22Rv1 (cell line): ENCODE measurements around the gene KITLG.

Experiments used
- H3K27ac ChIP-seq: fragments of 450-650 bp; 2 replicates; pipeline ENCODE4 v1.5.1; 2017
- CTCF ChIP-seq: fragments of 450-650 bp; IDR thresholded peaks from 2 replicates; pipeline ENCODE4 v1.5.1; 2017; ENCODE audit warnings: mild to moderate bottlenecking
- ZFX ChIP-seq: fragments of 450-650 bp; IDR thresholded peaks from 2 replicates; pipeline ENCODE4 v1.6.1; 2017; ENCODE audit warnings: antibody characterized with exemption, borderline replicate concordance

Gene KITLG

GRCh38 chr12:88570103-88570502, 10.2 kb downstream of the KITLG start:
- no peak for TF ChIP-seq CTCF
- no peak for TF ChIP-seq ZFX
- no peak overlapping the region for H3K27ac ChIP-seq

GRCh38 chr12:88566430-88566829, 13.8 kb downstream of the KITLG start:
- H3K27ac ChIP-seq, result no peak overlapping the region
- no peak for TF ChIP-seq ZFX
- TF ChIP-seq CTCF, result no peak

- no peak overlapping the region for H3K27ac ChIP-seq
- TF ChIP-seq CTCF (no peak), ZFX (no peak)
Observed at GRCh38 chr12:88562846-88563582, 17.3 kb downstream of the KITLG start.

GRCh38 chr12:88562151-88562550, 18.1 kb downstream of the KITLG start:
- no peak for TF ChIP-seq ZFX
- TF ChIP-seq CTCF, result no peak
- H3K27ac ChIP-seq, result no peak overlapping the region

GRCh38 chr12:88559772-88560171, 20.5 kb downstream of the KITLG start:
- H3K27ac ChIP-seq, result no peak overlapping the region
- TF ChIP-seq CTCF (no peak), ZFX (no peak)

- TF ChIP-seq CTCF, result no peak
- no peak for TF ChIP-seq ZFX
- H3K27ac ChIP-seq, result no peak overlapping the region
Observed at GRCh38 chr12:88559199-88559598, 21.1 kb downstream of the KITLG start.

GRCh38 chr12:88558340-88558867, 21.9 kb downstream of the KITLG start:
- TF ChIP-seq CTCF, result no peak
- TF ChIP-seq ZFX, result no peak
- H3K27ac ChIP-seq, result no peak overlapping the region
